DMS114 treated with DMSO at 0.1 percent for 48 hours (cell line): ENCODE measurements around the gene HSD17B1.
"Not testable (repeated sequence)": the region's sequence is repeated elsewhere in the genome, so short reads cannot be mapped to it uniquely, and the experiment has no call there.

Experiments used
- DNase-seq: peaks from one replicate; lab custom pipeline; 2025; ENCODE audit not compliant: unreplicated experiment; lab: John Stamatoyannopoulos, UW

Gene HSD17B1

DNA sequence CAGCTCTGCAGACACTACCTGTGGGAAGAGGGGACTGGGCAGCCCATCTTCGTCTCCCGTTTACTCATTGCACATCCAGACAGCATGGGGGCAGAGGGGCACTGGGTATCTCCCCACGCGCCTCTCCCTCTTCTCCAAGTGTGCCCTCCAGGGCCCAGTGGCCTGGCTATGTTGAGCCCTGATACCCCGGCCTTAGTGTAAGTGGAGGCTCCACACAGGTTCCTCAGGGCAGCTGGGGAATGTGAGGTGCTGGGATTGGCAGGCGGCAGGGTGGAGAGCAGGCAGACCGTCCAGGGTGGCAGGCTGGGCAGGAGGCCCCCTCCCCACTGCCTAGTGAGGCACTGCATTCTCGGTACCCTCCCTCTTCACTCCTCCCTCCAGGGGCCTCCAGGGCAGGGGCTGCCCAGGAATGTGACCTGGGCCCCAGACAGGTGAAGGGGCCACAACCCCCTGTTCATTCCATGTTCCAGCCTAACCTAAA is 29.9 kb upstream of the HSD17B1 start:
- no peak for DNase-seq

DNA sequence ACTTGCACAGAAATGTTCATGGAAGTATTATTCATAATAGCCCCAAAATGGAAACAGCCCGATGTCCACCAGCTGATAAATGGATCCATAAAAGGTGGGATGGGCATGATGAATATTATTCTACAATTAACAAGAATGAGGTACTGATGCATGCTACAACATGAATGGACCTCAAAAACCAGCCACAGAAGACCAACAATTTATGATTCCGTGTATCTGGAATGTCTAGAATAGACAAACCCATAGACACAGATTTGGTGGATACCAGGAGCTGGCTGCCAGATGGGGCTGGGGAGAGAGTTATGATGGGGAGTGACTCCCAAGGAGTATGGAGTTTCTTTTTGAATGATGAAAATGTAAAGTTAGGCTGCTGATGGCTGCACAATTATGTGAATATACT is 27.5 kb upstream of the HSD17B1 start:
- no peak for DNase-seq

DNA sequence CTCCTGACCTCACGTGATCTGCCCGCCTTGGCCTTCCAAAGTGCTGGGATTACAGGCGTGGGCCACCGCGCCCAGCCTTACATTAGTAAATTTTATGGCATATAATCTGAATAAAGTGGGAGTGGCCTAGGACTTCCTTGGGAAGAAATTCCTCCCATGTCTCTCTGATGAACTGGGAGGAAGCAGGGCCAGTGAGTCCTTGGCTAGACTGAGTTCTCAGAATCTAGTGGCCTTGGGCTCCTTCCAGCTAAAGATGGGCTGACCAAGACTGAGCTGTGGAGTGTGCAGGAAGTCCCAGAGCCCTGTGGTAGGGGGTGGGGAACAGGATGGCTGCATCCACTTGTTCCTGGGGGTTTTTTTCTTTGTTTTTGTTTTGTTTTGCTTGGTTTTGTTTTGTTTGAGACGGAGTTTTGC is 26.7 kb upstream of the HSD17B1 start:
- no peak for DNase-seq

DNA sequence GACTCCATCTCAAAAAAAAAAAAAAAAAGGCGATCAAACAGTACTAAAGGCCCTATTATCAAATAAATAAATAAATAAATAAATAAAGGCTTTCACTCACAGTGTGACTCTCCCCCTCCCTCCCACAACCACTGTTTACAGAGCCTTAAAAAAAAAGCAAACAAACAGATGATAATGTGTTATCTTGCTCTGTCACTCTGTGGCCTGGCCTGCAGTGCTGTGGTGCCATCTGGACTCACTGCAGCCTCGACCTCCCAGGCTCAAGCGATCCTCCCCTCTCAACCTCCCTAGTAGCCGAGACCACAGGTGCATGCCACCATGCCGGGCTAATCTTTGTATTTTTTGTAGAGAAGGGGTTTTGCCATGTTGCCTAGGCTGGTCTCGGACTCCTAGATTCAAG is 24.8 kb upstream of the HSD17B1 start:
- DNase-seq, result no peak

DNA sequence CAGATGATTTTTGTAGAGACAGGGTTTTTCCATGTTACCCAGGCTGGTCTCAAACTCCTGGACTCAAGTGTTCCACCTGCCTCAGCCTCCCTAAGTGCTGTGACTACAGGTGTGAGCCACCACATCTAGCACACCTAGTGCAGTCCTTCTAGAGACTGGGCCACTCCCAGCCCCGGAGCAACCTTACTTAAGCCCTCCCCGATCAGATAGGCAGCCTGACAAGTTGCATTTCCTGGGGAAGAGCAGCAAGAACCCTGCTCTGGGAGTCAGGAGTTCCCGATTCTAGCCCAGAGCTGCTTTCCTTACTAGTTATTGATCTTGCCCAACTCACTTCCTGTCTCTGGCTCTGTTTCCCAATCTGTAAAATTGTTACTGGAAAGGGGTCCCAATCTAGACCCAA is 23.7 kb upstream of the HSD17B1 start:
- no peak for DNase-seq

DNA sequence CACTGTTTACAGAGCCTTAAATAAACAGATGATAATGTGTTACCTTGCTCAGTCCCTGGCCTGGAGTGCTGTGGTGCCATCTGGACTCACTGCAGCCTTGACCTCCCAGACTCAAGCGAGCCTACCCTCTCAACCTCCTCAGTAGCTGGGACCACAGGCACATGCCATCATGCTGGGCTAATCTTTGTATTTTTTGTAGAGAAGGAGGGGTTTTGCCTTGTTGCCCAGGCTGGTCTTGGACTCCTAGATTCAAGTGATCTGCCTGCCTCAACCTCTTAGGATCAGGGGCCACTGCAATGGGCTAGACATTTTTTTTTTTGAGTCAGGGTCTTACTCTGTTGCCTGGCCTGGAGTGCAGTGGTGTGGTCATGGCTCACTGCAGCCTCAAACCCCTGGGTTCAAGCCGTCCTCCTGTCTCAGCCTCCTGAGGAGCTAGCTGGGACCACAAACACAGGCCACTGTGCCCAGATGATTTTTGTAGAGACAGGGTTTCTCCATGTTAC is 21.7 kb upstream of the HSD17B1 start:
- DNase-seq, result no peak

DNA sequence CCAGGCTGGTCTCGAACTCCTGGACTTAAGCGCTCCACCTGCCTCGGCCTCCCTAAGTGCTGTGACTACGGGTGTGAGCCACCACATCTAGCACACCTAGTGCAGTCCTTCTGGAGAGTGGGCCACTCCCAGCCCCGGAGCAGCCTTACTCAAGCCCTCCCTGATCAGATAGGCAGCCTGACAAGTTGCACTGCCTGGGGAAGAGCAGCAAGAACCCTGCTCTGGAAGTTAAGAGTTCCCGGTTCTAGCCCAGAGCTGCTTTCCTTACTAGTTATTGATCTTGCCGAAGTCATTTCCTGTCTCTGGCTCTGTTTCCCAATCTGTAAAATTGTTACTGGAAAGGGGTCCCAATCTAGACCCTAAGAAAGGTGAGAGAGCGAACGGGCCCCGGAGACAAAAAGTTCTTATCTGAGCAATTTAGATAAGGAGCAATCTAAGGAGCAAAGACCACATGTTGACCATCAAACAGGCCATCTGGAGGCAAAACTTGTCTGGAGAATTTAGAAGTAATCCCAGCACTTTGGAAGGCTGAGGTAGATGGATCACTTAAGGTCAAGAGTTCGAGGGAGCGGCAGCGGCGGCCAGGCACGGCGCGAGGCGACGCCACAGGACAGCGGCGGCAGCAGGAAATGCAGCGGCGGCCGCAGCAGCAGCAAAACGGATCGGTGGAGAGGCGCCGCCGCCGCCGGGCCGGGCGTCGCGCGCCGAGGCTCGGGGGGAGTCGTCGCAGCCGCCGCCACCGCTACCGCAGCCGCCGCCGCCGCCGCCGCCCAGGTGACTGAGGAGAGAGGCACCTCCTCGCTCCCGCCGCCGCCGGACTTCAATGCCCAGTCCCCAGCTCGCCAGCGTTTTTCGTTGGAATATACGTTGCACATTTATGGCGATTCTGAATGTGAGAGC is 21.0 kb upstream of the HSD17B1 start:
- DNase-seq, result peak; percentile 56

DNA sequence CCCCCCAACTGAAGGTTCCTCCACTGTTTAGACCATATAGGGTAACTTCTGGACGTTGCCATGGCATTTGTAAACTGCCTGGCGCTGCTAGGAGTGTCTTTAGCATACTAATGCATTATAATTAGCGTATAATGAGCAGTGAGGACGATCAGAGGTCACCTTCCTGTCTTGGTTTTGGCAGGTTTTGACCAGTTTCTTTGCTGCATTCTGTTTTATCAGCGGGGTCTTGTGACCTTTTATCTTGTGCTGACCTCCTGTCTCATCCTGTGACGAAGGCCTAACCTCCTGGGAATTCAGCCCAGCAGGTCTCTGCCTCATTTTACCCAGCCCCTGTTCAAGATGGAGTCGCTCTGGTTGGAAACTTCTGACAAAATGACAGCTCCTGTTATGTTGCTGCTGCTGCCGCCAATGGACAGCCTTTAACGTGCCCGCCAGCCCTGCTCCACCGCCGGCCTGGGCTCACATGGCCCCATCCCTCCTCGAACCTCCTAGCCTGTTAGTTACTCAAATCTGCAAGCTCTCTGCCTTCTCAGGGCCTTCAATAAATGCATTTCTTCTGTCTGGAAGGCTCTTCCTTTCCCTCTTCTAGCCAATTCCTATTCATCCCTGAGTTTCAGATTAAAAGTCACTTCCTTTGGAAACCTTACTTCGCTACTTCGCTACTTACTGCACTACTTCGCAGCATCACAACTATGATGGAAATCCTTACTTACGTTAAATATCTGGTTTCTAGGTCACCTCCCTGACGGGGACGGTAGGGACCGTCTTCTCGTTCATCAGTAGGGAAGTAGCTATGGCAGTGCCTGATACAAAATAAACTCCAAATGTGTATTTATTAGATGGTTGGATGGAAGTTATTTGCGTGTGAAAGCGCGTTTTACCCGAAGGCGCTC is 17.3 kb upstream of the HSD17B1 start:
- DNase-seq, result peak; percentile 70

DNA sequence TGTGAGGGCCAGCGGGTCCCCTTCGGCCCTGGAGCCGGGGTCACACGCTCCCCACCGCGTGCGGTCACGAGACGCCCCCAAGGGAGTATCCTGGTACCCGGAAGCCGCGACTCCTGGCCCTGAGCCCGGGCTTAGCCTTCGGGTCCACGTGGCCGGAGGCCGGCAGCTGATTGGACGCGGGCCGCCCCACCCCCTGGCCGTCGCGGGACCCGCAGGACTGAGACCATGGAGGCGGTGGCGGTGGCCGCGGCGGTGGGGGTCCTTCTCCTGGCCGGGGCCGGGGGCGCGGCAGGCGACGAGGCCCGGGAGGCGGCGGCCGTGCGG is 16.7 kb upstream of the HSD17B1 start, which contains the start of gene NAGLU:
Gene NAGLU, plus strand, starts transcription at position 194 of the 324 bp plus-strand sequence. Its CDS starts 32 bp downstream, at position 226.
- peak; percentile 70 for DNase-seq

DNA sequence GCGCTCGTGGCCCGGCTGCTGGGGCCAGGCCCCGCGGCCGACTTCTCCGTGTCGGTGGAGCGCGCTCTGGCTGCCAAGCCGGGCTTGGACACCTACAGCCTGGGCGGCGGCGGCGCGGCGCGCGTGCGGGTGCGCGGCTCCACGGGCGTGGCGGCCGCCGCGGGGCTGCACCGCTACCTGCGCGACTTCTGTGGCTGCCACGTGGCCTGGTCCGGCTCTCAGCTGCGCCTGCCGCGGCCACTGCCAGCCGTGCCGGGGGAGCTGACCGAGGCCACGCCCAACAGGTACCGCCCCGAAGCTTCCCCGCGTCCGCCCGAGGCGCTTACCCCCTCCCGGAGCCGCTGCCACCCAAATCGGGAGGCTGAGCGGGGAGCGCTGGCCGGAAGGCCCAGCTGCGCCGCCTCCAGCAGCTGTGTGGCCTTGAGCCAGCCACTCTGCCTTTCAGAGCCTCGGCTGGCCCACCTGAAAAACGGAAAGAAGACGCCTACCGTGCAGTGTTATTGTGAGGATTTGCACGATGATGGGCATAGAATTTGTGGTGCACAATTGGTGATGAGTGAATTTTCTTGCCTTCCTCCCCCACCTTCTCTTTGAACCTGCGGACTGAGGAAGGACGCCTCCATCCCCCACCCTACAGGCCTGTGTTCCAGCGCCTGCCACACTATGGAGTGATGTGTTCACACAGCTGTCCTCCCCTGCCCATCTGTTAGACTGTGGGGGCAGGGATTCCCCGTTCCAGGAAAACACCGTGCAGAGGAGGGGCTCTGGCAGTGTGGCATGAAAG is 16.2 kb upstream of the HSD17B1 start:
- no peak for DNase-seq

DNA sequence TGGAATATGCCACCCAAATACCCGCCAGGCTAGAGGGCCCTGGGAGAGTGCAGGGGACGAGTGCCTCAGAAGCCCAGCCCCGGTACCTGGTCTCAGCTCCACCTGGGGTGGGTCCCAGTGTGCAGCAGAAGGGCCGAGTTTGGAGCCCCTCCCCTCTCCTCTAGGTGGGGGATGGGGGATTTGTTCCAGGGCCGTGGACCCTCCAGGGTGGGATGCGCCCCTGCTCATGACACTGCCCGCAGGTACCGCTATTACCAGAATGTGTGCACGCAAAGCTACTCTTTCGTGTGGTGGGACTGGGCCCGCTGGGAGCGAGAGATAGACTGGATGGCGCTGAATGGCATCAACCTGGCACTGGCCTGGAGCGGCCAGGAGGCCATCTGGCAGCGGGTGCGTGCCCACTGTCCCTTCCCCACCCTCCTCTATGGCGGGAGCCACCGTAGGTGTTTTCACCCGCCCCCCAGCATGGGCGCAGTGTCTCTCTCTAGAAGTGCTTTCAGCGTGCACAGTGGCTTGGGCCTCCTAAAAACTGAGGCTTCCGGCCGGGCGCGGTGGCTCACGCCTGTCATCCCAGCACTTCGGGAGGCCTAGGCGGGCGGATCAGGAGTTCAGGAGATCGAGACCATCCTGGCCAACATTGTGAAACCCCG is 15.4 kb upstream of the HSD17B1 start:
- no peak for DNase-seq

DNA sequence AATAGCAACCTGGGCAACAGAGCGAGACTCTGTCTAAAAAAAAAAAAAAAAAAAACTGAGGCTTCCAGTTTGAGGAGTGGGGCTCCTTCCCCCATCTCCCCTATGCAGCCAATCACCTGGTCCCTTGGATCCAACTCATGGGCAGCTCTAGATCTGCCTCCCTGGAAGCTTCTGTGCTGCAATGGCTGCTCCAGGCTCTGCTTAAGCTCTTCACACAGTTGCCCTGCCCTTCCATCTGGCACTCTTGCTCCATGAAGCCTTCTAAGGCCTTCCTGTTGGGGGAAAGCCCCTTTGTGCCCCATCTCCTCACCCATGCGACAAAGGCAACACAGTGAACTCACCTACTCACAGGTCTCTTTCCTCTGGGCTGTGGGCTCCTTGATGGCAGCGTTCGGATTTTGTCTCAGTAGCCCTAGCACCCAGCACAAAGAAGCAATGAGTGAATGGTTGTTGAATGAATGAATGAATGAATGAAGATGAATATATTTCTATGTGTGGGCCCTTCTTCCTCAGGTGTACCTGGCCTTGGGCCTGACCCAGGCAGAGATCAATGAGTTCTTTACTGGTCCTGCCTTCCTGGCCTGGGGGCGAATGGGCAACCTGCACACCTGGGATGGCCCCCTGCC is 14.8 kb upstream of the HSD17B1 start:
- no peak for DNase-seq

DNA sequence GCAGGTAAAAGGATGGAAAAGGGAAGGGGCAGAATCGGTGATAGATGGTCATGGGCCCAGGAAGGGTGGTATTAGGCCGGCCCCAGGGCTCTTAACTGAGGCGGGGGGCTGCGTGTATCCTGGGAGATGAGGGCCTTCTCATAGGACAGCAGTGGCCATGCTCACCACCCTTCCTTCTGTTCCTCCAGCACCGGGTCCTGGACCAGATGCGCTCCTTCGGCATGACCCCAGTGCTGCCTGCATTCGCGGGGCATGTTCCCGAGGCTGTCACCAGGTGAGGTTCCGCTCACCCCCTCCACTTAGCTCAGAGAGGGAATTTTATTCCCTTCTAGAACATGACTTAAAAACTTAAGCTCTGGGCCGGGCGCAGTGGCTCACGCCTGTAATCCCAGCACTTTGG is 14.2 kb upstream of the HSD17B1 start:
- no peak for DNase-seq

DNA sequence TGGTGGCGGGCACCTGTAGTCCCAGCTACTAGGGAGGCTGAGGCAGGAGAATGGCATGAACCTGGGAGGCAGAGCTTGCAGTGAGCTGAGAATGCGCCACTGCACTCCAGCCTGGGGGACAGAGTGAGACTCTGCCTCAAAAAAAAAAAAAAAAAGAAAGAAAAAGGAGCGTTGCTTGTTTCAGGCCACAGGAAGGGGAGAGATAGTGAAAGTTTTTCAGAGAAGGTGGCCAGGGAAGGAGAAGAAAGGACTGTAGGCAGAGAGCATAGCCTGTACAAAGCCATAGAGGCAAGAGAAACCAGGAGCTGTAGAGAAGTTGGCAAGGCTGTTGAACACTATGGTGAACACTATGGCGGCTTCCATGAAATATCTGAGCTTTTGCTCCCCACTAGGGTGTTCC is 12.2 kb upstream of the HSD17B1 start:
- DNase-seq, result not testable (repeated sequence)

DNA sequence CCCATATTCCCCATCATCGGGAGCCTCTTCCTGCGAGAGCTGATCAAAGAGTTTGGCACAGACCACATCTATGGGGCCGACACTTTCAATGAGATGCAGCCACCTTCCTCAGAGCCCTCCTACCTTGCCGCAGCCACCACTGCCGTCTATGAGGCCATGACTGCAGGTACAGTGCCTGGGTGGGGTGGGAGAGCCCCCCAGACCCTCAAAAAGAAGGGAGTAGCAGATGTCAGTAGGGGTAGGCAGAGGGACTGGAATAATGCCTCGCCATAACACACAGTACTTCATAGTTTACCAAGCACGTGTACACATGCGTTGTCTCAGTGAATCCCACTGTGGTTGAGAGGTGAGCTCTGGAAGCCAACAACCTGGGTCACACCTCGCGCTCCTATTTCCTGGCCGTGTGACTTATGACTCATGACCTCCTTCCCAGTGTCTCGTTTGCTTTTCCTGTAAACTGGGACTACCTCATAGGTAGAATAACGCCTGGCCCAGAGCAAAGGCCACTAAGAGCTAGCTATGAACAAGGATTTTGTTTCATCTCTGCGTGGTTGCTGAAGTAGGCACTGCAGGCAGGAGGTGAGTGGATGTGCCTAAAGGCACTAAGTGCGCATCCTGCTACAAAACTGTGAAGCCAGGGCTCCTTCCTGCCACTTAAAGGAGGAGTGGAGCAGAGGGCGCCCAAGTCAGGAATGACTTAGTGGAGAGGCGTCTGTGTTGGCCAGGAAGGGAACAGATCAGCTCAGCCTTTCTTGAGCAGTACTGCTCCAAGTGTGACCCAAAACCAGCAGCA is 11.5 kb upstream of the HSD17B1 start:
- DNase-seq, result no peak

DNA sequence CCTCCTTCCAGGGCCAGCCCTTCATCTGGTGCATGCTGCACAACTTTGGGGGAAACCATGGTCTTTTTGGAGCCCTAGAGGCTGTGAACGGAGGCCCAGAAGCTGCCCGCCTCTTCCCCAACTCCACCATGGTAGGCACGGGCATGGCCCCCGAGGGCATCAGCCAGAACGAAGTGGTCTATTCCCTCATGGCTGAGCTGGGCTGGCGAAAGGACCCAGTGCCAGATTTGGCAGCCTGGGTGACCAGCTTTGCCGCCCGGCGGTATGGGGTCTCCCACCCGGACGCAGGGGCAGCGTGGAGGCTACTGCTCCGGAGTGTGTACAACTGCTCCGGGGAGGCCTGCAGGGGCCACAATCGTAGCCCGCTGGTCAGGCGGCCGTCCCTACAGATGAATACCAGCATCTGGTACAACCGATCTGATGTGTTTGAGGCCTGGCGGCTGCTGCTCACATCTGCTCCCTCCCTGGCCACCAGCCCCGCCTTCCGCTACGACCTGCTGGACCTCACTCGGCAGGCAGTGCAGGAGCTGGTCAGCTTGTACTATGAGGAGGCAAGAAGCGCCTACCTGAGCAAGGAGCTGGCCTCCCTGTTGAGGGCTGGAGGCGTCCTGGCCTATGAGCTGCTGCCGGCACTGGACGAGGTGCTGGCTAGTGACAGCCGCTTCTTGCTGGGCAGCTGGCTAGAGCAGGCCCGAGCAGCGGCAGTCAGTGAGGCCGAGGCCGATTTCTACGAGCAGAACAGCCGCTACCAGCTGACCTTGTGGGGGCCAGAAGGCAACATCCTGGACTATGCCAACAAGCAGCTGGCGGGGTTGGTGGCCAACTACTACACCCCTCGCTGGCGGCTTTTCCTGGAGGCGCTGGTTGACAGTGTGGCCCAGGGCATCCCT is 9.3 kb upstream of the HSD17B1 start:
- no peak for DNase-seq

DNA sequence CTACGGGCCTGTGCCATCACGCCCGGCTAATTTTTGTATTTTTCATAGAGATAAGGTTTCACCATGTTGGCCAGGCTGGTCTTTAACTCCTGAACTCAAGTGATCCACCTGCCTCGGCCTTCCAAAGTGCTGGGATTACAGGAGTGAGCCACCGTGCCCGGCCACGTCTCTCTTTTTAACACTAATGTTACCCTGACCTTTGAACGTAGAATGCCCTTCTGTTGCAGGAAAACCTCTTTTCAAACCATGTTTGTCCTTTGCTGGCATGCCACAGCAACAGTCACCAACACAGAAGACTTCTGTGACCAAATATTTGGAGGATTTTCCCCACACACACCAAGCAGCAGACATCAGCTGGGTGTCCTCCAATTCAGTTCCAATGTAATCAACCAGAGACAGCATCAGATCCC is 7.8 kb upstream of the HSD17B1 start:
- DNase-seq, result no peak
